Measurements from ENCODE around the gene KANSL3.
"Not testable (repeated sequence)": the region's sequence is repeated elsewhere in the genome, so short reads cannot be mapped to it uniquely, and the experiment has no call there.

DNA sequence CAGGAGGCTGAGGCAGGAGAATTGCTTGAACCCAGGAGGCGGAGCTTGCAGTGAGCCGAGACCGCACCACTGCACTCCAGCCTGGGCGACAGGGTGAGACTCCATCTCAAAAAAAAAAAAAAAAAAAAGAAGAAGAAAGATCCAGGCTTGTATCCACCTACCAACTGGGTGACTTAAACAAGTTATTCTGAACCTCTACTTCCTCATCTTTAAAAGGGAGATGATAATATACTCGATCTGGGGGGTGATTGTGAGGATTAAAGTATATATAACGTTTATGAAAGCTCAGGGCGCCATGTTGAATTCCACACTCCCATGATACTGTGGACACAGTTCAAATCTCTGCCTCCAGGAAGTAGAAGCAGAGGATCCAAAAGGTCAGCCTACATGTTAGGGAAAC lies 16.7 kb upstream of the KANSL3 start:
- not testable (repeated sequence) for TF ChIP-seq CTCF, POLR2A (IDR thresholded peaks at IDR 0.05)
